NCI-H128 (cell line): ENCODE data around the gene SLC8A2.
A peak's percentile ranks its signal among the peaks of the same experiment; 100 is the strongest.

Experiments used
- DNase-seq: peaks from one replicate; lab custom pipeline; 2025; ENCODE audit not compliant: unreplicated experiment; lab: John Stamatoyannopoulos, UW

SLC8A2 gene, protein sequence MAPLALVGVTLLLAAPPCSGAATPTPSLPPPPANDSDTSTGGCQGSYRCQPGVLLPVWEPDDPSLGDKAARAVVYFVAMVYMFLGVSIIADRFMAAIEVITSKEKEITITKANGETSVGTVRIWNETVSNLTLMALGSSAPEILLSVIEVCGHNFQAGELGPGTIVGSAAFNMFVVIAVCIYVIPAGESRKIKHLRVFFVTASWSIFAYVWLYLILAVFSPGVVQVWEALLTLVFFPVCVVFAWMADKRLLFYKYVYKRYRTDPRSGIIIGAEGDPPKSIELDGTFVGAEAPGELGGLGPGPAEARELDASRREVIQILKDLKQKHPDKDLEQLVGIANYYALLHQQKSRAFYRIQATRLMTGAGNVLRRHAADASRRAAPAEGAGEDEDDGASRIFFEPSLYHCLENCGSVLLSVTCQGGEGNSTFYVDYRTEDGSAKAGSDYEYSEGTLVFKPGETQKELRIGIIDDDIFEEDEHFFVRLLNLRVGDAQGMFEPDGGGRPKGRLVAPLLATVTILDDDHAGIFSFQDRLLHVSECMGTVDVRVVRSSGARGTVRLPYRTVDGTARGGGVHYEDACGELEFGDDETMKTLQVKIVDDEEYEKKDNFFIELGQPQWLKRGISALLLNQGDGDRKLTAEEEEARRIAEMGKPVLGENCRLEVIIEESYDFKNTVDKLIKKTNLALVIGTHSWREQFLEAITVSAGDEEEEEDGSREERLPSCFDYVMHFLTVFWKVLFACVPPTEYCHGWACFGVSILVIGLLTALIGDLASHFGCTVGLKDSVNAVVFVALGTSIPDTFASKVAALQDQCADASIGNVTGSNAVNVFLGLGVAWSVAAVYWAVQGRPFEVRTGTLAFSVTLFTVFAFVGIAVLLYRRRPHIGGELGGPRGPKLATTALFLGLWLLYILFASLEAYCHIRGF

DNA sequence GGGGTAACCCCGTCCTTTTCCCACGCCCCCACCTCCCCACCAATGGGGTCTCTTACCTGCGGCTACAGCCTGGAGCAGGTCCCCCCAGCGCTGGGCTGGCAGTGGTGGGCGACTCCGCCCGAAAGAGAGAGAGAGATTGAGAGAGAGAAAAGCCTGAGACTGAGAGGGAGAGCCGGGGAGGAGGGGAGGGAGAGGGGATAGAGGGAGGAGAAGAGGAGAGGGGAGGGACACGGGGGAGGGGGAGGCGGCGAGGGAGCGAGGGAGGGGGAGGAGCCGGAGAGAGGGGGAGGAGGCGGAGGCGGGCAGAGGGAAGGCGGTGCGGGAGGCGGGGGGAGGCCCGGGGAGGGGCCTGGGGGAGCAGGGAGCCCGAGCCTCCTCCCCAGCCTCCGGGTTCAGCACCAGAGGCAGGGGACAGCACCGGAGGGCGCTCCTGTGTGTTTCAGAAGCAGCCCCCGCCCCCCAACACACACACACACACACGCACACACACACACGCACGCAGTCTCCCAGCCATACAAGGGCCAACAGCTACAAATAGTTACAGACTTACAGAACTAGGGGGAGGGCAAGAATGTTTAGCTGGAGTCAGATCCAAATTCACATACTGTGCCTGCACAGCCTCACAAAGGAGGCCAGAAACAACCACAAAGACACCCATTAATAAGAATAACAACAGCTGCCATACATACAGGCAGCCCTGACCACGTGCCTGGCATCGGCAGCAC, at the start of gene SLC8A2:
TSS of gene SLC8A2 (minus strand) at position 161 of the 725 bp plus-strand sequence. CDS start 5,490 bp downstream, outside the sequence.
- DNase-seq = no peak

DNA sequence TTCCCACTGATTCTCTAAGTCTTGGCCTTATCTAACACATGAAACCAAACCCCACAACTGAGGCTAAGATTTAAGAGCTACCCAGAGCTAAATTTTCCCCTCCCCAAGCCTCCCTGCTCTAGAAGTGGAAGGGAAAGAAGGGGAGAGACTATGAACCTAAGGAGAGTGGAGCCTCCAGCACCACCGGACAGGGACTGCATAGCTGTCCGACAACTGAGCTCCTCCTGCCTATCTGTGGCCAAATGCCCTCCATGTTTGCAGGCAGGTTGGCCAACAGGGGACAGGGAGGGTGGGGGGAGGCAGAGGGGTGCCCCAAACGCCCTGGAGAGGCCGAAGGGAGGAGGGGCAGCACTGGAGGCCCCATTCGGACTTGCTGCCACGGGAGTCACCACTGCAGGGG, 49.1 kb upstream of the SLC8A2 start:
- DNase-seq = no peak

DNA sequence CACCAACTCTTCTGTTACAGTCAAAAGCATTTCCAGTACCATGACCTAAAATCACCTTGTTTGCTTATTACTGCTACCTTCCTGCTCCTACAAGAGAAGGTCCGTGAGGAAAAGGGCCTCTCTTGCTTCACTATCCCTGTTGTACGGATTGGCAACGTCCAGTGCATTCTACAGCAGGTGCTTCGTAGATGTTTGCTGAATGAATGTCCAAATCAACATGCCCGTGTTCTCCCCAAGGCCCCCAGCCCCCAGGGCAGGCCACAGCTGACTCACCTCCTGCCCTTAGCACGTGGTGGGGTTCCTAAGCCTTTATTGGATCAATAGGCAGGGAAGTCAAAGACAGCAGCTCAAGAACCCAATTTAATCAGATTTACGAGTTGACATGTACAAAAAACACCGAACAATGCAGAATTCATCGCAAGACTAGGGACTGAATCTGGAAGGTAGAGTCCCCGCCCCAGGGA, 48.7 kb upstream of the SLC8A2 start:
- no peak for DNase-seq

DNA sequence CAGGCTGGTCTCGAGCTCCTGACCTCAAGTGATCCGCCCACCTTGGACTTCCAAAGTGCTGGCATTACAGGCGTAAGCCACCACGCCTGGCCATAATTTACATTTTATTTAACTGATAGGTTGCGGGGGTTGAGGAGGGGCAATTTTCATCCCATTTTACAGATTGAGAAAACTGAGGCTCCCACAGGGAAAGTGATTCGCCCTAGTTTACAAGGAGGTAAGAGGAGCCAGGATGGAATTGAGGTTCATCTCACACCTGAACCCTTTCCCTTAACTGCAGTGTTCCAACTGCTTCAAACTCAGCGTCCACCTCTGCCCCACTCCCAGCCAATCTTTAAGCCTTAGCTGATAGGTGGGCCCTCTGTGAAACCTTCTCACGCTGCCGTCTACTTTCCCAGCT, 47.2 kb upstream of the SLC8A2 start:
- no peak for DNase-seq

DNA sequence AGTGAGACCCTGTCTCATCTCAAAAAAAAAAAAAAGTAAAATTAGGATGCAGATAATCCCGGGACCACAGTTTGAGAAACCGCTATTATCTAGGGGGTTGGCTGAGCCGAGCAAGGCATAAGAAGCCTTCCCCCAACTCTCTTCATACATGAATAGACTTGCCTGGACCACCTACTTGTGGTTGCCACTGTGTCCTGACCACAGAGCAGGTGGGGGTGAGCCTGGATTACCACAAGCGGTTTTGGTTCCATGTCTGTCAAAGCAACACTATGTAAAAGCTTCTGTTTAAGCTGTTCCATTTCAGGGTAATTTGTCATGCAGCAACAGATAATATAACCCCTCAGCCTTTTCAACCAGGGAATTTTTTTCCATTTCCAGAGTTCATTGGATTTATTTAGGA, 46.4 kb upstream of the SLC8A2 start:
- DNase-seq = no peak

DNA sequence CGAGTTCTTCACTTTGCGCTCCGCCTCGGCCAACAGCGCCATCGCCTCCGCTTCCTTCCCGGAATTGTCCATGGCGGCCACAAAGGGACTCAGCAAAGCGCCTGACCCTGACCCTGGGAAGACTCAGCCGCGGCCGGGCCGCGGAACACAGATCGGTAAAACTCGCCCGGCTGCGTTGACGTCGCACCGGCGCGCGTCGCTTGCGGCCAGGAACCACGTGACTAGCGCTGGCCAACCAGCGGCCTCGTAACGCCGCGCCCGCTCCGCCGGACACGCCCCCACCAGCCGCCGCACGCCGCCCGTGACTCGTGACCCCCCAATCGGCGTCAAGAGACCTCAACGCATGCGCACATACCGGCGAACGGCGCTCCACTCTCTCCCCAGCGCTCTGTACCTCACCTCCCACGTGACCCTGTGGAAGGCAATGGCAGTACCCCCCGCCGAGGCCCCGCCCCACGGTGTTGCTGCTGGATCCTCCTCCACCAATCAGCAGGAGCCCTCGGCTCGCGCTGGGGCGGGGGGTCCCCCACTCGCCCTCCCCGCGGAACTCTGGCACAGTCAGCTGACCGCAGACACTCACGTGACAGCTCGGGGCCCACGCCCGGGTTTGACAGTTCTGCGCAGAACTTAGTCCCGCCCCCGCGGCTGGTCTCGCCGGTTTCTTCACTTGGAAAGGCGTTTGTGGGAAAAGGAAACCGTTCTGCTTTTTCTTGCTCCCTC, 43.3 kb upstream of the SLC8A2 start, which contains the start of gene NAPA:
TSS of gene NAPA (minus strand) at position 195 of the 720 bp plus-strand sequence. CDS start at position 72, 123 bp downstream.
- DNase-seq = peak; percentile 100

DNA sequence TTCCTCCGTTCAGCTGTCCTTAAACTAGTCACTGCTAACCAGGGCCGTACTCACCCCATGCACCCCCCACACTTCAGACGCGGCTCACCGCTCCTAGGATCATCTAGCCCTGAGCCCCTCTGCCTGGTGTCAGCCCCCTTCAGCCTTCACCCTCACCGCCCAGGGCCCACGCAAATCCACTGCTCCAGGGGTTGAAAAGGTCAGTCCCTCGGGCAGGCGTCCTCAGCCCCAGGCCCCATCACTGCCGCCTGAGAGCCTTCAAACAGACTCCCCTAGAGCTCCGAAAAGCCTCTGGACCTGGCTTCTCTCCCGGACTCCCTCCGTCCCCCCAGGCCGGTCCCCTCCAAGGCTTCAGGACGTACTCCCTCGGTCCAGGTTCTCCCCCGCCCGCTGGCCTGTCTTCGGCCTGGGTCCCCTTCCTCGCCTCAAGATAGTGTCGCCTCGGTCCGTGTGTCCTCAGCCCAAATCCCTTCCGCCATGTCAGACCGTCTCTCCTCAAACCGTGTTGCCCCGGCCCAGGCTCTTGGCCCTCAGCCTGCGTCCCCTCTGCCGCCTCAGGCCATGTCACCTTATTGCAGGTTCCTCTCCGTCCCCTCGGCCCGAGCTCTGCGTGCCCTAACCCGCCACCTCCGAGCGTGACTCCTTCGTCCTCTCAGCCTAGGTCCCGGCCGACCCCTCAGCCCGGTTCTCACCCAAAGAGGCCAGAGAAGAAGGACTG, 42.6 kb upstream of the SLC8A2 start:
- no peak for DNase-seq

DNA sequence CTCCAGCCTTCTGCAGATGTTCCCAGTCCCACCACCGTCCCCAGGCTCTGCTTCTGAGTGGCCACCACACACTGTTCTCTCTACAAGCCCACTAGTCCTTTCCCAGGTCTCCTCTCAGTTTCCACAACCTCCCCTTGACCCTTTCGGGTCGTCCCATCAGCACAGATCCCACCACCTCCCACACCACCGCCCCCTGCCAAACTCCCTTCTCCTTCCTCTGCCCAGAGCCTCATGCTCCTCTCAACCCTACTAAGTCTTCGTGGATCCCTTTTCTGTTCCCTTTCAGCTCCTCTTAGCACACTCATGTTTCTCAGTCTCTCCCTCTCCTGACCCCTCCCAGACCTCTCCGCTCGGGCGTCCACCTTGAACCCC, 41.2 kb upstream of the SLC8A2 start:
- DNase-seq = no peak

DNA sequence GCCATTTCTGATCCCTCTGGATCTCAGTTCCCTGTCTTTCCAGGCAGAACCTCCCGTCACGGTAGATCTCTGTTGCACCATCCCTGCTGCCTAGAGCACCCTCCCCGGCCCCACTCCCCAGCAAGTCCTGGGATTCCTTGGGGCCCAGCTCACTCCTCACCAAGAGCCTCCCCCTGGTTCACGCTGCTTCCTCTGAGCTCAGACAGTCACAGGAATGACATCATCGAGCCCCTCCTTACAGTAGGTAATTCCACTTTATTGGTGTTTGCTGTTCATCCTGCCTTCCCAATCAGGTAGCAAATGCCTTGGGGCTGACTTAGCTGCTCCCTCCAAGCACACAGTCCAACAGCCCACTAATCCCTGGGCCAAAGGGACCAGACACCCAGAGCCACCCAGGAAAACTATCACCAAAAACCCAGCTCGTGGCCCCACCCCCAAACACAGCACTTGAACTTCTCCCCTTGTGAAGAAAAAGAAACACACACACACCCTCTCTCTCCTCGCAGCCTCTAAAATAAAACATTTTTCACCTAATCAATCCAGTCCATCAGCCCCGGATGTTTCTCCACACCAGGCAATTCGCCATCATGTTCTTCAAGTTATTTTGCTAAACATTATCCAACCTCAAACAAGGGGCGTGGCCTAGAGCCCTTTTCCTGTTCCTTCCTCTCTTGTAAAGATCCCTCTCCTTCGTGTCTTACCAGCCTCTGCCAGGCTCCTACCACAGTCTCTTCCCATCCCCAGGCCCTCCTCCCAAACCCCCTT, 40.7 kb upstream of the SLC8A2 start:
- no peak for DNase-seq

DNA sequence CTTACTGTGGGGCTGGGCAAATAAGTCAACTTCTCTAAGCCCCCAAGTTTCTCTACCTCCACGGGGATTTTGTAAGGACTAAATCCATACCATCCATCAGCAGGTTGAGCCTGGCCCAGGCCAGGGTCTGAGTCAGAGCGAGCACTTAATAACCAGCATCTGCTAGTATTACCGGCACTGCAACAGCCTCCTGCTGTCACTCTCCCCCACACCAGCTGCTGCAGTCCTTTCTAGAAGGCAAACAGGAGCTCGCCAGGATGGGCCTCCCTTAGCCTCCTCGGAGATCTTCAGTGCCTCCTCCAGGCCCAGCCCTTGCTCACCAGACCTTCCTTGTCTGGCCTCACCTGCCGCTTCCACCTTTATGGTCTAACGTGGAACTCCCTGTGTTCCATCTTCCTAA, 40.0 kb upstream of the SLC8A2 start:
- no peak for DNase-seq

DNA sequence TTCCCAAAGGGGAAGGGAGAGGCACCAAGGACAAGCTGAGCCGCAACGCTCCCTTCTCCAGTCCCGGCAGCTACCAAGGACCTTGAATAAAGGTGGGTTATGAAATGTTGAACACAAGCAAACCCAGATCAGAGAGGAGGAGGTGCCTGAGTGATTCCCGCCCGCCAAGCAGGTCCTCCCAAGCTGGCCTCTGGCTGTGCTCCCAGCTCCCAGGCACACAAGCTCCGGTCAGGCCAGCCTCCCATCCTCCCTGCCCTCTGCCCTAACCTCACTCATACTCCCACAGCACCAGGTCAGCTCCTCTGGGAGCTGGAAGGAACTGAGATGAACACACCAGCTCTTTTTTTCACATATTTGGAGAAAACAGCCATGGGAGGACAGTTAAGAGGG, 39.4 kb upstream of the SLC8A2 start:
- DNase-seq = no peak

DNA sequence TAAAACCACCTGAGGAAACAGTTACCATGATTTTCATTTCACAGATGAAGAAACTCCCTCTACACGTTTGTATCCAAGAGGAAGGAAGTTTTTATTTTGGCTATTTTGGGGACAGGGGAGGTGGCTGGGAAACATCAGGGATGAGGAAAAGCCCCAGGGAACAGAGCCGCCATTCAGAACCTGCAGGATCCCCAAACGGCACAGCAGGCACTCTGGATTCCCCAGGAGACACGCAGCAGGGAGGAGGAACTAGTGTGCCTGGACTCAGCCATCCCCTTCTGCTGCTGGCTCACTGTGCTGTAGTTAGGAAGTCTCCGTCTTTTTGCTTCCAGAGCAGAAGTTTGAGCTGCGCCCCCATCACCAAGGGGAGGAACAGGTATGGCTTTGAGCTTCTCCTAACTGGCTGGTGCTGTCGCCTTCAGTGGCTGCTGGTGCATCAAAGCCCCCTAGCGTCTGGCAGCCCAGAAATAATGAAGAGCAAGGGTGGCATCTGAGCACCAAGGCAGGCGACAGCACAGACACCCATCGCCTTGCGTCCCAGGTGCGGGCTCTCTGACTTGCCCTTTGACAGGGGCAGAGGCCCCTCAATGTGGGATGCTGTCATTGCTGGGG, 38.9 kb upstream of the SLC8A2 start:
- no peak for DNase-seq

DNA sequence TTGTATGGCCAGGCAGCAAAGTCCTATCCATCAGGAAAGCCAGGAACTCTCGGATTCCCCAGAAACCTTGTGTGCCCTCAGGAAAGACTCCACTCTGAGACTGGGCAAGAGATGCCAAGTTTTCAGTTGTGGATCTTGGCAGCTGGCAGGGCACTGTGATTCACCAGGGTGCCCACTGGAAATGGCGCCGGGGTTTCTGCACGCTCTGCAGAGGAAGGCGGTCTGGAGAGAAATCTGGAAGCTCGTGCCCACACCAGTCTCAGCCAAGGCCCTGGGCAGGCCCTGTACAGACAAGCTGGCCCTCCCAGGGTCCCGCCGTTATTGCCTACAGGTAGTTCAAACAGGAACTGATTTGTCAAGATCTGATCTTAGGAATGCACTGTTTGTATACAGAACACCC, 38.3 kb upstream of the SLC8A2 start:
- no peak for DNase-seq

DNA sequence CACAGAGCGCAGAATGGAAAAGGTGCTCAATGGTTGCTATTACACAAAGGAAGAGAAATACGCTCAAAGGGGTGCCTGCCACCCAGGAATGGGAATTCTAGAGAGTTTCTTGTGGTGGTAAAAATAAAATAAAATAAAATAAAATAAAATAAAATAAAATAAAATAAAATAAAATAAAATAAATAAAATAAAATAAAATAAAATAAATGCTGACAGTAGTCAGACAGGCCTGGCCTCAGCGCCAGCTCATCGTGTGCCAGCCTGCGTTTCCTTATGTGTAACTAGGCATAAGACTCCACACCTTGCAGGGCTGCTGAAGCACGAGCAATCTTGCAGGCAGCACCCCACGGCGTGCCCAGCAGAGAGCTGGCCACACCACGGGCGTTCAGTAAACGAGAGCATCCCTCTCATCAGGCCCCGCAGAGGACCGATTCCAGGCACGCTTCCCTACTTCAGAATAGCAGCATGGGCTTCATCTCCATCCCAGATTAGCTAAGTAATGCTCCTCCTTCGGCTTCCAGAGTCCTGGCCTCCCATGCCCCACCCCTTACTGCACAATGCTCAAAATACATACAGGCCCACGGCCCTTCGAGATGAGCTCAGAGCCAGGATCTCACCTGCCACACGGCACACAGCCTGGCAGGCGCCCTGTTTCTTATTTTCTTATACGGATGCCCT, 37.6 kb upstream of the SLC8A2 start:
- DNase-seq = no peak

DNA sequence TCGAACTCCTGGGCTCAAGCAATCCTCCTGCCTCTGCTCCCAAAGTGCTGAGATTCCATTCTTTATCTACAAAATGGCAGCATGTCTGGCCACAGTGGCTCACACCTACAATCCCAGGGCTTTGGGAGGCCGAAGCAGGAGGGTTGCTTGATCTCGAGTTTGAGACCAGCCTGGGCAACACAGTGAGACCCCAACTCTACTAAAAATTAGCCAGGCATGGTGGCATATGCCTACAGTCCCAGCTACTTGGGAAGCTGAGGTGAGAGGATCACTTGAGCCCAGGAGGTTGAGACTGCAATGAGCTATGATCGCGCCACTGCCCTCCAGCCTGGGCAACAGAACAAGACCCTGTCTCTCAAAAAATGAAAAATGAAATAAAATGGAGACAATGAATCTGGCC, 37.0 kb upstream of the SLC8A2 start:
- no peak for DNase-seq

DNA sequence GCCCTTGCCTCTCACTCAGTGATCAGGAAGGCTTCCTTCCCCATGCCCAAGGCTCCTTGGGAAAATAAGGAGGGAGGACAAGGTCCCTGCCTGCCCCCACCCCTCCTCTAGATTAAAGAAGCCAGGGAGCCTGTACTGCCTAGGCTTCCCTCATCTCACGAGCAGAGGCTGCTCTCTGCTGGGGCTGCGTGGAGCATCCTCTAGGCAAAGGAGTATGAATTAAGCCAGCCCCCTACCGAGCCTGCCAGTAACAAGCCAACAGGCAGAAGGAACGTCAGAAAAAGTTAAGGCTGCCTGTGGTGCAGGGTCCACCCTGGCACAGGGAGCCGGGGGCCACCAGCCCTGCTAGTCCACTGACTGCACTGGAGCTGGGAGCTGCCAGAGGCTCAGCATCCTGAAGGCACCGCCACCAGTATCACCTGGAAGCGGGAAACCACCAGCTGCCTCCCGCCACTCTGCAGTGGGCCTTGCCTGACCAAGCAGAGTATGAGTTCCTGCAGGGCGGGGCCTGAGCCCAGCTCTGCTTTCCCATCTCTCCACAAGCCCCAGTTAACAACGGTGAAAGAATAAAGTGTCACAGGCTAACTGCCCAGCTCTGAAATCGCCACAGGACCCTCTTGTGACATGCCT, 36.3 kb upstream of the SLC8A2 start:
- DNase-seq = no peak

DNA sequence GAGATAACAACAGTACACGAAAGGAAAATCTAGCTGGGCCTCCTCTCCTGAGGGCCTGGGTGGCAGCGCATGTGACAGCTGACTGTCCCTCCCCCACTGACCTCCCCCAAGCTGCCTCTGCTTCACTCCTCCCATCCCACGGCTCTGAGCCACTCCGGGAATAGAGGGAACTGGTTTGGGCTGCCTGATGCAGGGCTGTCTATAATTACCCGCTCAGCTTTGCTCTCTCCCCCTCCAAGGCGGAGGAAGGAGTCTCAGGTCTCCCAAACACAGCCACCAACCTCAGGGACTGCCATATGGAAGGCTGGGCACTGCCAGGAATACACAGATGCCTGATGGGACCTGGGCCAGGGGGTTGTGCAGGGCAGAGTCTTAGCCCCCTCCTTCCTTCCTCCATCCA, 35.3 kb upstream of the SLC8A2 start:
- no peak for DNase-seq

DNA sequence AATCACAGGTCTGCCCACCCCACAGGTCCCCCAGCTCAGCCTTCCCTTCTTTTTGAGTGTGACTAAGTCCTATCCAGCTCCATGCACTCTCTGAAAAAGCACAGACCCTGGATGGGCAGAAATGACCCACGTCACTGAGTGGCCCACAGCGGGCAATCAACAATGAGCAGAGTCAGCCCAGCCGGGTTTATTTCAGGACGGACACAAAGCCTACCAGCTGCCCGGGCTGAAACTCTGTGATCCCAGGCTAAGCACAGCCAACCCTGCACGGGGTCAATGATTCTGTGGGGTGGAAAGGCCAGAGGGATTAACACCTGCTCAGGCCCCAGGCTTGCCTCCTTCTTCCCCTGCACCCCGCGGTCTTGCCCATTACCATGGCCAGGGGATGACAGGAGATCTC, 34.8 kb upstream of the SLC8A2 start:
- no peak for DNase-seq
